T-helper 17 cell (primary cell): Measurements from ENCODE around the gene RHOH. TPM values are rescaled to one million over a fixed set of nuclear protein-coding genes. Genes with fewer than 3 reads are reported as not detected.
A peak's percentile ranks its signal among the peaks of the same experiment; 100 is the strongest.

Experiments used
- ATAC-seq: fragments of 150-1000 bp; cut with Tn5 transposase; 2 replicates; pipeline ENCODE4 v1.10.0; 2021; ENCODE audit warnings: mild to moderate bottlenecking, moderate library complexity
- DNase-seq, 3 donors: peaks; one replicate each; pipeline versions ENCODE4 v3.0.0 to v3.0.0-alpha.2; 2020 to 2021
- H3K9me3 ChIP-seq: one replicate; pipeline ENCODE4 v1.7.0; 2013; ENCODE audit warnings: low read length, mild to moderate bottlenecking; ENCODE audit not compliant: control insufficient read depth, poor library complexity, severe bottlenecking
- H3K27ac Mint-ChIP-seq: one replicate; pipeline ENCODE4 v1.8.0; 2022; ENCODE audit warnings: mild to moderate bottlenecking, moderate library complexity, mixed read lengths
- H3K27me3 Mint-ChIP-seq: one replicate; pipeline ENCODE4 v1.8.0; 2022; ENCODE audit warnings: mixed read lengths
- H3K36me3 Mint-ChIP-seq: one replicate; pipeline ENCODE4 v1.8.0; 2022; ENCODE audit warnings: low read depth, mixed read lengths
- H3K4me1 Mint-ChIP-seq: one replicate; pipeline ENCODE4 v1.8.0; 2022; ENCODE audit warnings: mild to moderate bottlenecking, mixed read lengths
- H3K4me3 Mint-ChIP-seq: one replicate; pipeline ENCODE4 v1.8.0; 2022; ENCODE audit warnings: mild to moderate bottlenecking, moderate library complexity, mixed read lengths
- total RNA-seq, 4 donors: library from RNA in 2 of 4; stranded (reverse) in 2 of 4; gene quantifications; one replicate each; pipeline ENCODE4 v1.2.3 and lab custom pipeline; 2022 to 2026

The RHOH gene
- total RNA-seq, 2 donors from 2014 or later = 439 to 459 TPM

DNA sequence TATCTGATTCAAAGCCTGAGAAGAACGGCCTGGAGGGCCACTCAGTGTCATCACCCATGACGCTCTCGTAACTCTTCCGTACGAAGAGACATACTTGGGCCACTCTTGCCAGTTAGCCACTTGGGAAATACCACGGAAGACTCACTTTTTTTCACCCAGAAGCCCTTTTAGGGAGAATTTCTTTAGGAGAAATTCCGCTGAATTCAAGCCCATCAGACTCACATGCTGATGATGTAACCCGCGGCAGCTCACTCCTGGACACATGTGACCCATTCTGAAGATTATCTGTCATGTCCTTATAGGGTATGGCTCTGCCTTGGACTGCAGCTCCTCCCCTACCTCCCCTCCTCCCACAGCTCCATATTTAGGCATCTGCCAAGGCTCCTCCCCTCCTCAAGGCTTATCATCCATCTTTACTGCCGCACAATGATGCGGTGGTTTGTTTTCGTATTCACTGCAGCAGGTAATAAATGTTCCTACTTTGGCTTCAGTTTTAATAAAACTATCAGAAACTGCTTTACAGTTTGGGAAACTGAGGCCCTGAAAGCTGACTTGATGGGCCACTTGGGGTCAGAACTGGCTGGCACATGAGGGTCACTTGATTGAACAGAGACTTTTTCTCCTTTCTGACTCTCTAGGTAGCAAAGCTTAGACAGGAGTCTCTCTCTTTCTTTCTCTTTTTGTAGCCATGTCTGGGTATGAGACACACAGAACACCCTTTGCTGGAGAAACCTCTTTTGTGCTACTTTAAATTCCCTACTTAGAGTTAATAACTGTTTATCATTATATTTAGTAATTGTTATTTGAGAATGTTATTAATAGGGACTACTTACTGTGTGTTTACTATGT is 42.1 kb downstream of the RHOH start:
- H3K9me3 ChIP-seq = no peaks in the 10 kb centered on the region
- peak overlapping the region; percentile 82 for H3K4me3 Mint-ChIP-seq
- ATAC-seq (peak; percentile 93), DNase-seq (peak; percentile 53 to 75 (median 64))
- H3K4me1 Mint-ChIP-seq = peaks cover 66% of the 10 kb centered on the region
- H3K36me3 Mint-ChIP-seq = peaks cover 7% of the 10 kb centered on the region
- H3K27me3 Mint-ChIP-seq = no peaks in the 10 kb centered on the region
- peak overlapping the region; percentile 99 for H3K27ac Mint-ChIP-seq

DNA sequence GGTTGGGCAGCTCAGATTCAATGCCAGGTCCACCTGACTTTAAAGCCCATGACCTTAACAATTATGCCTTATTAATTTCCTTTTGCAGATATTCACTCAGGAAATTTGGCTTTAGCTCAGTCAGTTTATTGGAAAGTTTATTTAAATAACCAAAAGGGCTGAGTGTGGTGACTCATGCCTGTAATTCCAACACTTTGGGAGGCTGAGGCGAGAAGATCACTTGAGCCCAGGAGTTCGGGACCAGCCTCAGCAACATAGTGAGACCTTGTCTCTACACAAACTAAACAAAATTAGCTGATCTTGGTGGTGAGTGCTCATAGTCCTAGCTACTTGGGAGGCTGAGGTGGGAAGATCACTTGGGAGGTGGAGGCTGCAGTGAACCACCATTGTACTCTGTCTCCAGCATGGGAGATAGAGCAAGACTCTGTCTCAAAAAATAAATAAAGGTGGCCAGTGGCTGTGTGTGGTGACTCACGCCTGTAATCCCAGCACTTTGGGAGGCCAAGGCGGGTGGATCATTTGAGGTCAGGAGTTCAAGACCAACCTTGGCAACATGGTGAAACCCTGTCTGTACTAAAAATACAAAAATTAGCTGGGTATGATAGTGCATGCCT is 43.3 kb downstream of the RHOH start:
- no peaks in the 10 kb centered on the region for H3K27me3 Mint-ChIP-seq
- peak overlapping the region; percentile 99 for H3K27ac Mint-ChIP-seq
- no peak for DNase-seq
- peaks cover 65% of the 10 kb centered on the region for H3K4me1 Mint-ChIP-seq
- peaks cover 7% of the 10 kb centered on the region for H3K36me3 Mint-ChIP-seq
- H3K4me3 Mint-ChIP-seq = peak overlapping the region; percentile 82
- no peak for ATAC-seq
- H3K9me3 ChIP-seq = no peaks in the 10 kb centered on the region

DNA sequence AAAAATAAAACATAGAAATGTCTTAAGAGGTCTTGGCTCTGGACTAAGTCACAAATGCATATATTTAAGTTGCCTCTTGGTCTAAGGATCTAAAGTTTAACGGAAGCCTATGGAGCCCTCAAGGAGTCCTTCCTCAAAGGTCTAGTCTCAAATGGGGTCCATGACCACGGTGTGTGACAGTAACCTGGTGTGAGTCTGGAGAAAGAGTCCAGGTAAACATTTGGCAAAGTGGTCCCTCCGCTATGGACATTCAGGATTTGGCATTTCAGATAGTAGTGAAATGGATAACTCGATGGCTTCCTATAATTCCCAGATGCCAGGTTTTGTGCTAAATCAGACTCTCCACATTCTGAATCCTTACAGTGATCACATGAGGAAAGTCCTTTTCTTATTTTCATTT is 44.2 kb downstream of the RHOH start:
- DNase-seq = no peak
- Mint-ChIP-seq H3K36me3 (peaks cover 7% of the 10 kb centered on the region), H3K4me1 (peaks cover 69% of the 10 kb centered on the region), H3K27ac (peak overlapping the region; percentile 99), H3K27me3 (no peaks in the 10 kb centered on the region), H3K4me3 (peak overlapping the region; percentile 83)
- ATAC-seq = no peak
- no peaks in the 10 kb centered on the region for H3K9me3 ChIP-seq

DNA sequence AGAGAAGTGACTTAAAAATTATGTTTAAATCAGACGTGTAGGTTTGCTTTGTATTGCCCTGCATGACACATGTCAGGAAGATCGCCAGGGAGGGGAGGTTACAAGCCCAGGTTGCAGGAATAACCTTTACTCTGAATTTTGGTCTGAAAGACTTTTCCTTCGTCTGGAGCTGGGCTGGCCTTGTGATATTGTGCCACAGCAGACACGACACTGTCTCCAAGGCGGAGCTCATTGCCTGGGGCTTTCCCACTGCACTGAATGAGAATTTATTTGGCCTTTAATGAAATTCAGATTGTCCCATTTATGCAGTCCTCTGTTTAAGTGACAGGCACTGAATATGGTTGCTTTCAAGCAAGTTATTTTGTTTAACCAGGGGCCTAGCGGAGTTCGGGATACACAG is 45.1 kb downstream of the RHOH start:
- DNase-seq (peak in 1 of 3 donors; percentile 47), ATAC-seq (peak; percentile 35)
- H3K36me3 Mint-ChIP-seq = peaks cover 10% of the 10 kb centered on the region
- no peaks in the 10 kb centered on the region for H3K9me3 ChIP-seq
- H3K4me1 Mint-ChIP-seq = peaks cover 76% of the 10 kb centered on the region
- H3K27me3 Mint-ChIP-seq = no peaks in the 10 kb centered on the region
- H3K4me3 Mint-ChIP-seq = peak overlapping the region; percentile 83
- peak overlapping the region; percentile 99 for H3K27ac Mint-ChIP-seq

DNA sequence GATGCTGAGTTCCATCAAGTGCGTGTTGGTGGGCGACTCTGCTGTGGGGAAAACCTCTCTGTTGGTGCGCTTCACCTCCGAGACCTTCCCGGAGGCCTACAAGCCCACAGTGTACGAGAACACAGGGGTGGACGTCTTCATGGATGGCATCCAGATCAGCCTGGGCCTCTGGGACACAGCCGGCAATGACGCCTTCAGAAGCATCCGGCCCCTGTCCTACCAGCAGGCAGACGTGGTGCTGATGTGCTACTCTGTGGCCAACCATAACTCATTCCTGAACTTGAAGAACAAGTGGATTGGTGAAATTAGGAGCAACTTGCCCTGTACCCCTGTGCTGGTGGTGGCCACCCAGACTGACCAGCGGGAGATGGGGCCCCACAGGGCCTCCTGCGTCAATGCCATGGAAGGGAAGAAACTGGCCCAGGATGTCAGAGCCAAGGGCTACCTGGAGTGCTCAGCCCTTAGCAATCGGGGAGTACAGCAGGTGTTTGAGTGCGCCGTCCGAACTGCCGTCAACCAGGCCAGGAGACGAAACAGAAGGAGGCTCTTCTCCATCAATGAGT is 46.6 kb downstream of the RHOH start:
- Mint-ChIP-seq H3K36me3 (peaks cover 10% of the 10 kb centered on the region), H3K4me3 (peak overlapping the region; percentile 83), H3K4me1 (peaks cover 74% of the 10 kb centered on the region), H3K27ac (peak overlapping the region; percentile 99), H3K27me3 (no peaks in the 10 kb centered on the region)
- DNase-seq (no peak), ATAC-seq (no peak)
- no peaks in the 10 kb centered on the region for H3K9me3 ChIP-seq

DNA sequence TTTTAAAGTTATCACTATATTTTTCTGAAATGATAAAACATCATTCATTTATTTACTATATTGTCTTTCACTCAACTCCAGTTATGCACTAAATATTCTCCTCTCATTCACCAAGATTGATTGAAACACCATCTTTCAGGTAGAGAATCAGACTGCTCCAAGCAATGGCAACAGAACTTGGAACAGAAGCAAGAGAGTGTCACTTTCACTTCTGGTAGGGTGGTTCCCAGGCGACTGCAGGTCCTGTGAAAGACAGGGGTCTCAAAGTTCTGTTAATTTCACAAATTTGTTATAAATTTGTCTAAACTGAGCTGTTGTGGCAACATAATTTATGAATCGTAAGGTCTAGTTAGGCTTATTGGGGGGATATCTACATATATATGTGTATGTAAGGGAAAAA is 47.8 kb downstream of the RHOH start:
- DNase-seq = no peak
- peaks cover 10% of the 10 kb centered on the region for H3K36me3 Mint-ChIP-seq

DNA sequence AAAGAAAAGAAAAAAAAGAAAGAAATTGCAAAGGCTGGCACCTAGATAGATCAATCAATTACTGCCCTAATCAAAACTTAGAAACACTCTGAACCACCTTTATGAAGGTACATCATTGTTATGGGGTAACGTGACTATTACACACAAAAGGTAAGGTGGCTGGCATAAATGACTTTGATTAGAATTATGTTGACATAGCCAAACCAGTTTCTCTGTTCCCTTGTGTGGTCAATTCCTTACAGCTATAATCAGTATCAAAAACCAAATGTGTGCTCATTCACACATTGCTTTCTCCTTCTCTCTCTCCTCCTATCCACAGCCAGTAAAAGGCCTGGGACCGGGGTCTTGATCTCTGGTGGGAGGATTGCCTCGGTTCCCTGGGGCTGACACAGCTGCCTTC is 48.7 kb downstream of the RHOH start:
- peaks cover 10% of the 10 kb centered on the region for H3K36me3 Mint-ChIP-seq
- no peaks in the 10 kb centered on the region for H3K9me3 ChIP-seq
- H3K27me3 Mint-ChIP-seq = no peaks in the 10 kb centered on the region
- ATAC-seq (no peak), DNase-seq (no peak)
- H3K27ac Mint-ChIP-seq = peak overlapping the region; percentile 99
- peaks cover 79% of the 10 kb centered on the region for H3K4me1 Mint-ChIP-seq
- H3K4me3 Mint-ChIP-seq = peak overlapping the region; percentile 74

More for the DNA sequence above, 47.8 kb downstream of the RHOH start:
- peak overlapping the region; percentile 99 for H3K27ac Mint-ChIP-seq
- ATAC-seq = no peak
- no peaks in the 10 kb centered on the region for H3K9me3 ChIP-seq
- no peaks in the 10 kb centered on the region for H3K27me3 Mint-ChIP-seq
- H3K4me1 Mint-ChIP-seq = peaks cover 78% of the 10 kb centered on the region
- H3K4me3 Mint-ChIP-seq = peak overlapping the region; percentile 71

DNA sequence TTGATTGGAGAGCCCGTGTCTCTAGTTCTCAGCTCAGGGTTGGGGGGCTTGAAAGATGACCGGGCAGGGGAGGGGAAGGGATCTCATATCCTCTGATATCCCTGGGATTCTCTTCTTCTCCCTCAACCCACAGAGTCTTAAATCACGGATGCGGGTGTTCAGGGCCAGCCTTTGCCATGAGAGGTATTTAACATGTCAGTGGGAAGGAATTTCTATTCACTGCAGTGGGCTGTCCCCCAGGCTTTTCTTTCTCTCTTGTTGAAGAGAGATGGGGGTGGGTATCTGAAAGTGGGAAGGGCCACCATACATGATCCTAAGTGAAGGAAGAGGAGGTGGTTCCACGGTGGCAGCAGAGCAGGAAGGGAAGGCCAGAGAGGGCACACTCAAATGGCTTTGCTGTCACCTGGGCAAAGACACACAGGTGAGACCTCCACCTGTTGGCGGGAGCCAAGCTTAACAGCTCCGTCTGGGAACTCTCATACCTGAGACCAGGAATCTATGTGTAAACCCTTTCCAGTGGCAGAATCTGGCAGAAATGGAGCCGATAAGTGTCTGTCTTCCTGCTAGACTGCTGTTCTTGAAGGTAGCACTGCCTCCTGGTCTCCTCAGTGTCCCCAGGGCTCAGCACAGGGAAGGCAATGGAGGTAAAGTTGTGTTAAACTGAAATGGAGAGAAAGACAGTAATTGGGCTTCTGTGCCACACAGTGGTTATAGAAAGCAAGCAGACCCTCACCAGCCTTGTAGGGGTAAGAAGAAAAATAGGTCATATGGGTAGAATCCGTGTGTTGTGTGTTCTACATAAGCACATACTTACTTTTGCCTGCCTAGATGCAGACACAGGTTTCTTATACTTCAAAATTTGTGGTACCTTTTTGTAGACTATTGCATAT is 49.4 kb downstream of the RHOH start:
- Mint-ChIP-seq H3K4me1 (peaks cover 81% of the 10 kb centered on the region), H3K36me3 (peaks cover 10% of the 10 kb centered on the region), H3K4me3 (peak overlapping the region; percentile 74), H3K27ac (peak overlapping the region; percentile 99), H3K27me3 (no peaks in the 10 kb centered on the region)
- no peaks in the 10 kb centered on the region for H3K9me3 ChIP-seq
- ATAC-seq = peak; percentile 7
- no peak for DNase-seq

DNA sequence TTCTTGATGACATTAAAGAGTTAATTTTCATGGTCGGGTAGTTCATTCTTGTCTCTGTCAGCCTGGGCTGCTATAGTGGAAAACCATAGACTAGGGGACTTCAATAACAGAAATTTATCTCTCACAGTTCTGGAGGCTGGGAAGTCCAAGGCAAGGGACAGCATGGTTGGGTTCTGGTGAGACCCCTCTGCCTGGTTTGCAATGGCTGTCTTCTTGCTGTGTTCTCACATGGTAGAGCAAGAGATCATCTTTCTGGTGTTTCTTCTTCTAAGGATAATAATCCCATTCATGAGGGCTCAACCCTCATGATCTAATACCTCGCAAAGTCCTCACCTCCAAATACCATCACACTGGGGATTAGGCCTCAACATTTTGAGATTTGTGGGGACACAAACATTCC is 50.1 kb downstream of the RHOH start:
- Mint-ChIP-seq H3K4me3 (peak overlapping the region; percentile 74), H3K27me3 (no peaks in the 10 kb centered on the region), H3K36me3 (peaks cover 10% of the 10 kb centered on the region), H3K4me1 (peaks cover 78% of the 10 kb centered on the region), H3K27ac (peak overlapping the region; percentile 99)
- ATAC-seq (peak; percentile 8), DNase-seq (no peak)
- H3K9me3 ChIP-seq = no peaks in the 10 kb centered on the region

DNA sequence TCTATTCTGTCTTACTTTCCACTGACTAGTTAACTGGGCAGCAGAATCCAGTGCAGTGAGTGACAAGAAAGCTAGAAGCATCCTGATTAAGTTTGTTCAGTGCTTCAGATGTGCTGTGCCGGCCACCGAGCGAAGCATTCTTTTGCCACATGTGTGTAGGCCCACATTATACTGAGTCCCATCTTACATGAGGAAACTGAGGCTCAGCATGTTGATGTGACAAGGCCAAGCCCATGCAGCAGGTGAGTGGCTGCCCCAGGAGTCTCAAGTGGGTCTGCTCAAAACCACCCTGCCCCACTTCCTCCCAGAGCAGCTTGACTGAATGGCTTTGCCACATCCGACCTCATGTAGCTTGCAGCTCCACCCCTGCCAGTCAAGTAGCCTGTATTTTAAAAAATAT is 50.5 kb downstream of the RHOH start:
- H3K4me1 Mint-ChIP-seq = peaks cover 74% of the 10 kb centered on the region
- H3K27me3 Mint-ChIP-seq = no peaks in the 10 kb centered on the region
- H3K9me3 ChIP-seq = no peaks in the 10 kb centered on the region
- H3K27ac Mint-ChIP-seq = peak overlapping the region; percentile 99
- H3K4me3 Mint-ChIP-seq = peak overlapping the region; percentile 74
- DNase-seq (peak; percentile 30 to 46 (median 44)), ATAC-seq (peak; percentile 78)
- H3K36me3 Mint-ChIP-seq = peaks cover 10% of the 10 kb centered on the region

DNA sequence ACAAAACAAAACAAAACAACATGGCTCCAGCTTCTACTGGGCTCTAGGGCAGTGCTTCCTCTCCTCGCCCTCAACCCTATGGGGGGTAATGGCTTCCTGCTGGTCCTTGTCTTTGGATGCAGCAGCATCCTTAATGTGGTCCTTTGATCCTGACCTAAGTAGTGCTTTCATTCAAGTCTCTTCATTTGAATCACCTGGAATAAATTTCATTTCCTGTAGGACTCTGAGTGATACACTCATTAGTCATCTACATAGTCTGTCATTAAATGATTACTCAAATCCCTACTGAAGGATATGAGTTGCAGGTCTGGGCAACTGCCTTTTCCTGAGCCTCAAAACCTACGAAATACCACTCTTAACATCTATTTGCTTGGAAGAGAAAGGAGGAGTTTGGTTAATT is 54.5 kb downstream of the RHOH start:
- ATAC-seq (no peak), DNase-seq (no peak)
- H3K4me1 Mint-ChIP-seq = peaks cover 68% of the 10 kb centered on the region
- peak overlapping the region; percentile 99 for H3K27ac Mint-ChIP-seq
- peak overlapping the region; percentile 55 for H3K4me3 Mint-ChIP-seq
- peaks cover 2% of the 10 kb centered on the region for H3K36me3 Mint-ChIP-seq
- H3K27me3 Mint-ChIP-seq = no peaks in the 10 kb centered on the region
- H3K9me3 ChIP-seq = no peaks in the 10 kb centered on the region

DNA sequence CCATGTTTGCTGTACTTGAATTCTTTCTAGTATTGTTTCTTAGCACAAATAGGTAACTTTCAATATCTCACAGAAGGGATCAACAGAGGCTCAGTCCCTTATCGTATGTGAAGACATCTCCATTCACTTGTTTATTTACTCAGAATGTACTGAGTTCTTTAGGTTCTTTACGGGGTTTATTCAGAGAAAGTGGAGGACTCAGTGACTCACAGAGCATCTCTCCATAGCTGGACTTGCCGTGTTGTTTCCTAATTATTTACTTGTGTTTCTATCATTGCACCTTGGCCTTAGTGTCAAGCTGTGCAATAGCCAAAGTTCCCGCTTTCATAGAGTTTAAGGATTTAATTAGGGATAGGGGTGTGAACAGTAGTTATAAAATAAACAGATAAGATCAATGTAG is 57.1 kb downstream of the RHOH start:
- no peaks in the 10 kb centered on the region for H3K9me3 ChIP-seq
- peaks cover 60% of the 10 kb centered on the region for H3K4me1 Mint-ChIP-seq
- peak overlapping the region; percentile 99 for H3K27ac Mint-ChIP-seq
- no peaks in the 10 kb centered on the region for H3K27me3 Mint-ChIP-seq
- no peaks in the 10 kb centered on the region for H3K36me3 Mint-ChIP-seq
- peak overlapping the region; percentile 87 for H3K4me3 Mint-ChIP-seq
- ATAC-seq (no peak), DNase-seq (no peak)
